Forelimb muscle (tissue), 1 donor: ENCODE data around the gene KCNQ1OT1. TPM values are rescaled to one million over a fixed set of nuclear protein-coding genes. Genes with fewer than 3 reads are reported as not detected.

Experiments used
- DNase-seq: peaks from one replicate; pipeline ENCODE4 v3.0.0-alpha.2; 2013; ENCODE audit warnings: low read depth
- polyA plus RNA-seq: library from polyadenylated mRNA; unstranded; fragments of 120-200 nt; gene quantifications from one replicate; pipeline ENCODE4 v1.2.1, GENCODE V29; 2013; ENCODE audit not compliant: insufficient read length

KCNQ1OT1 gene
- polyA plus RNA-seq, 1 donor: 1.3 TPM

- no peak for DNase-seq
Measured at GRCh38 chr11:2667940-2668339, 31.9 kb downstream of the KCNQ1OT1 start.

- no peak for DNase-seq
Measured at GRCh38 chr11:2666828-2667570, 32.8 kb downstream of the KCNQ1OT1 start.

- no peak for DNase-seq
Measured at GRCh38 chr11:2666401-2666741, 33.4 kb downstream of the KCNQ1OT1 start.

- DNase-seq: no peak
Measured at GRCh38 chr11:2665526-2666400, 34.0 kb downstream of the KCNQ1OT1 start.

- no peak for DNase-seq
Measured at GRCh38 chr11:2664791-2665525, 34.8 kb downstream of the KCNQ1OT1 start.

- no peak for DNase-seq
Measured at GRCh38 chr11:2664376-2664775, 35.4 kb downstream of the KCNQ1OT1 start.

GRCh38 chr11:2663915-2664314 lies 35.9 kb downstream of the KCNQ1OT1 start:
- DNase-seq: no peak

GRCh38 chr11:2663506-2663905 lies 36.3 kb downstream of the KCNQ1OT1 start:
- DNase-seq: no peak

GRCh38 chr11:2662430-2663299 lies 37.1 kb downstream of the KCNQ1OT1 start:
- no peak for DNase-seq

GRCh38 chr11:2662024-2662312 lies 37.8 kb downstream of the KCNQ1OT1 start:
- DNase-seq: no peak

- DNase-seq: no peak
Measured at GRCh38 chr11:2661173-2662023, 38.4 kb downstream of the KCNQ1OT1 start.

GRCh38 chr11:2660357-2660939 lies 39.3 kb downstream of the KCNQ1OT1 start:
- no peak for DNase-seq

- DNase-seq: no peak
Measured at GRCh38 chr11:2657697-2658284, 42.0 kb downstream of the KCNQ1OT1 start.

- DNase-seq: no peak
Measured at GRCh38 chr11:2656859-2657258, 42.9 kb downstream of the KCNQ1OT1 start.

- no peak for DNase-seq
Measured at GRCh38 chr11:2655834-2656622, 43.8 kb downstream of the KCNQ1OT1 start.

- DNase-seq: no peak
Measured at GRCh38 chr11:2655016-2655719, 44.6 kb downstream of the KCNQ1OT1 start.

- no peak for DNase-seq
Measured at GRCh38 chr11:2653930-2654739, 45.7 kb downstream of the KCNQ1OT1 start.

- no peak for DNase-seq
Measured at GRCh38 chr11:2653198-2653551, 46.6 kb downstream of the KCNQ1OT1 start.
